IMR-90 (cell line): ENCODE results near the gene MAMLD1. TPM values are rescaled to one million over a fixed set of nuclear protein-coding genes. Genes with fewer than 3 reads are reported as not detected.

Experiments used
- ATAC-seq: fragments of 200-7000 bp; cut with Tn5 transposase; 2 replicates; pipeline ENCODE4 v1.9.1; 2020; ENCODE audit warnings: low read depth, mild to moderate bottlenecking, moderate library complexity
- BruUV-seq: library from RNA; stranded (reverse); fragments of 400-500 nt; replicated peaks from 2 replicates; lab custom pipeline; 2021; lab: Mats Ljungman, UMichigan
- CTCF ChIA-PET: fragments of 300-600 bp; formaldehyde crosslinking; extraction: SDS; loops from one replicate; lab custom pipeline; 2021; ENCODE audit warnings: antibody characterized with exemption; lab: Yijun Ruan, JAX
- POLR2A ChIA-PET: fragments of 300-600 bp; sonication (Branson Sonifier 250); formaldehyde crosslinking; loops from one replicate; lab custom pipeline; 2022; ENCODE audit warnings: antibody characterized with exemption; ENCODE audit not compliant: unreplicated experiment; lab: Charles Lee
- DNase-seq: peaks from one replicate; pipeline ENCODE4 v3.0.0; 2013
- H2AFZ ChIP-seq: replicated peaks from 2 replicates; pipeline ENCODE3; 2013; ENCODE audit warnings: low read length, mild to moderate bottlenecking; ENCODE audit not compliant: poor library complexity
- H2AK5ac ChIP-seq: 2 replicates; pipeline ENCODE4 v1.6.1; 2013; ENCODE audit warnings: low read depth, low read length, inconsistent platforms
- H2AK9ac ChIP-seq: replicated peaks from 2 replicates; pipeline ENCODE3; 2013; ENCODE audit warnings: mild to moderate bottlenecking, low read depth, low read length, moderate library complexity; ENCODE audit not compliant: poor library complexity
- H2BK120ac ChIP-seq: 2 replicates; pipeline ENCODE4 v1.6.1; 2013; ENCODE audit warnings: low read depth, low read length, inconsistent platforms
- H2BK15ac ChIP-seq: 3 replicates; pipeline ENCODE4 v1.6.1; 2013; ENCODE audit warnings: low read depth, low read length, inconsistent platforms
- H2BK20ac ChIP-seq: 2 replicates; pipeline ENCODE4 v1.6.1; 2013; ENCODE audit warnings: low read depth, mild to moderate bottlenecking, inconsistent platforms, low read length, moderate library complexity
- H2BK5ac ChIP-seq: 2 replicates; pipeline ENCODE4 v1.6.1; 2013; ENCODE audit warnings: mild to moderate bottlenecking, low read depth, low read length, inconsistent platforms; ENCODE audit not compliant: poor library complexity, severe bottlenecking
- H3K14ac ChIP-seq: replicated peaks from 2 replicates; pipeline ENCODE4 v1.6.1; 2013; ENCODE audit warnings: low read depth, low read length, inconsistent platforms
- H3K18ac ChIP-seq: 2 replicates; pipeline ENCODE4 v1.6.1; 2013; ENCODE audit warnings: low read depth, low read length, control low read depth
- H3K23ac ChIP-seq: 2 replicates; pipeline ENCODE4 v1.6.1; 2013; ENCODE audit warnings: low read depth, low read length, inconsistent platforms
- H3K27ac ChIP-seq: 2 replicates; pipeline ENCODE4 v1.5.1; 2013; ENCODE audit warnings: mild to moderate bottlenecking, control low read depth, low read length; ENCODE audit not compliant: insufficient read depth
- H3K27me3 ChIP-seq: 2 replicates; pipeline ENCODE4 v1.6.1; 2013; ENCODE audit warnings: low read length; ENCODE audit not compliant: control insufficient read depth, insufficient read depth
- H3K36me3 ChIP-seq: 2 replicates; pipeline ENCODE4 v1.6.1; 2013; ENCODE audit warnings: low read length, mixed read lengths; ENCODE audit not compliant: control insufficient read depth, insufficient read depth
- H3K4ac ChIP-seq: 2 replicates; pipeline ENCODE4 v1.6.1; 2013; ENCODE audit warnings: low read depth, low read length, inconsistent platforms
- H3K4me1 ChIP-seq: 2 replicates; pipeline ENCODE4 v1.6.1; 2013; ENCODE audit warnings: low read length, mixed read lengths; ENCODE audit not compliant: control insufficient read depth, insufficient read depth
- H3K4me2 ChIP-seq: 2 replicates; pipeline ENCODE4 v1.6.1; 2013; ENCODE audit warnings: low read depth, mild to moderate bottlenecking, control low read depth, low read length, moderate library complexity
- H3K4me3 ChIP-seq: 2 replicates; pipeline ENCODE4 v1.5.1; 2013; ENCODE audit warnings: low read depth, mild to moderate bottlenecking, control low read depth, low read length, moderate library complexity; ENCODE audit not compliant: insufficient read depth
- H3K56ac ChIP-seq: 2 replicates; pipeline ENCODE4 v1.6.1; 2013; ENCODE audit warnings: low read length, inconsistent platforms; ENCODE audit not compliant: insufficient read depth; ENCODE audit errors: extremely low read depth
- H3K79me1 ChIP-seq, 2 experiments: 2 replicates each; pipeline ENCODE4 v1.6.1; 2013; ENCODE audit warnings: low read length in 2 of 2, inconsistent platforms in 1 of 2, low read depth in 1 of 2
- H3K9ac ChIP-seq: 2 replicates; pipeline ENCODE4 v1.6.1; 2013; ENCODE audit warnings: low read depth, low read length, control low read depth
- H3K9me1 ChIP-seq: 2 replicates; pipeline ENCODE4 v1.6.1; 2013; ENCODE audit warnings: low read length, inconsistent platforms; ENCODE audit not compliant: insufficient read depth
- H3K9me3 ChIP-seq: 2 replicates; pipeline ENCODE4 v1.6.1; 2013; ENCODE audit warnings: low read length; ENCODE audit not compliant: control insufficient read depth, insufficient read depth
- H4K20me1 ChIP-seq: 2 replicates; pipeline ENCODE4 v1.6.1; 2013; ENCODE audit warnings: low read length, inconsistent platforms; ENCODE audit not compliant: insufficient read depth
- H4K5ac ChIP-seq: 2 replicates; pipeline ENCODE4 v1.6.1; 2013; ENCODE audit warnings: mild to moderate bottlenecking, low read depth, low read length, control low read depth
- H4K8ac ChIP-seq, 2 experiments: 2 replicates each; pipeline ENCODE4 v1.6.1; 2013; ENCODE audit warnings: low read depth in 2 of 2, low read length in 2 of 2, control low read depth in 1 of 2, inconsistent platforms in 1 of 2
- H4K91ac ChIP-seq: 2 replicates; pipeline ENCODE4 v1.6.1; 2013; ENCODE audit warnings: low read depth, low read length, inconsistent platforms; ENCODE audit not compliant: insufficient read depth
- BHLHE40 ChIP-seq: fragments of 150-350 bp; IDR thresholded peaks from 2 replicates; pipeline ENCODE4 v1.6.1; 2016; ENCODE audit warnings: mild to moderate bottlenecking, low read depth, low read length
- CEBPB ChIP-seq: IDR thresholded peaks from 2 replicates; pipeline ENCODE4 v1.6.1; 2012; ENCODE audit warnings: low read depth, low read length, improper control_type of control experiment
- CTCF ChIP-seq: conservative IDR thresholded peaks from 2 replicates; pipeline ENCODE4 v1.5.1; 2012; ENCODE audit warnings: mild to moderate bottlenecking, low read depth, low read length, improper control_type of control experiment
- ELK1 ChIP-seq: fragments of 150-350 bp; IDR thresholded peaks from 2 replicates; pipeline ENCODE4 v1.6.1; 2016; ENCODE audit warnings: low read depth, mild to moderate bottlenecking, low read length, moderate library complexity, borderline replicate concordance
- FOS ChIP-seq: fragments of 150-350 bp; IDR thresholded peaks from 2 replicates; pipeline ENCODE4 v1.6.1; 2016; ENCODE audit warnings: low read depth, low read length
- MAFK ChIP-seq: IDR thresholded peaks from 2 replicates; pipeline ENCODE4 v1.6.1; 2012; ENCODE audit warnings: low read depth, low read length, improper control_type of control experiment
- MAZ ChIP-seq: IDR thresholded peaks from 2 replicates; pipeline ENCODE4 v1.6.1; 2012; ENCODE audit warnings: low read depth, mild to moderate bottlenecking, low read length, improper control_type of control experiment, moderate library complexity, borderline replicate concordance
- MXI1 ChIP-seq: IDR thresholded peaks from 2 replicates; pipeline ENCODE4 v1.6.1; 2012; ENCODE audit warnings: low read depth, mild to moderate bottlenecking, low read length, moderate library complexity, borderline replicate concordance
- NFE2L2 ChIP-seq: fragments of 150-350 bp; IDR thresholded peaks from 2 replicates; pipeline ENCODE4 v1.6.1; 2016; ENCODE audit warnings: low read depth, mild to moderate bottlenecking, low read length
- POLR2A ChIP-seq: IDR thresholded peaks from 2 replicates; pipeline ENCODE4 v1.6.1; 2012; ENCODE audit warnings: mild to moderate bottlenecking, low read depth, low read length
- RCOR1 ChIP-seq: IDR thresholded peaks from 2 replicates; pipeline ENCODE4 v1.6.1; 2012; ENCODE audit warnings: mild to moderate bottlenecking, low read length, improper control_type of control experiment; ENCODE audit not compliant: insufficient replicate concordance
- RFX5 ChIP-seq: IDR thresholded peaks from 2 replicates; pipeline ENCODE4 v1.8.0; 2012; ENCODE audit warnings: low read depth, mild to moderate bottlenecking, low read length, moderate library complexity
- SMC3 ChIP-seq: fragments of 150-350 bp; IDR thresholded peaks from 2 replicates; pipeline ENCODE4 v1.6.1; 2016; ENCODE audit warnings: low read depth, mild to moderate bottlenecking, antibody characterized with exemption, low read length, moderate library complexity
- WGBS, 2 experiments: methylation state at CpG; one replicate each; pipeline versions ENCODE4 v1.1.5 to v1.1.7; 2013; ENCODE audit warnings: missing lambda C conversion rate in 2 of 2; ENCODE audit not compliant: insufficient read length in 1 of 2; ENCODE audit errors: extremely low coverage in 2 of 2; 5-methylcytosine and 5-hydroxymethylcytosine counted together
- dilution Hi-C: fragments of 300-500 bp; cut with HindIII; formaldehyde crosslinking; loops from one replicate; pipeline ENCODE4 v1.14.3; 2018; ENCODE audit warnings: low sequenced_read_pairs; ENCODE audit not compliant: unreplicated experiment
- in situ Hi-C: fragments of 300-500 bp; cut with MboI; formaldehyde crosslinking; loops from 3 replicates; pipeline ENCODE4 v1.14.3; 2019; ENCODE audit warnings: low sequenced_read_pairs, inconsistent platforms, mixed read lengths
- intact Hi-C: fragments of 100-400 bp; cut with micrococcal nuclease; formaldehyde crosslinking; loops from 2 replicates; pipeline ENCODE4 v1.10.0; 2022
- polyA plus RNA-seq, 3 experiments: library from polyadenylated mRNA; depleted of rRNA; stranded (reverse); fragments of >200 nt; gene quantifications; 2 replicates each; pipeline ENCODE4 v1.2.3, GENCODE V29; 2012; ENCODE audit warnings: low replicate concordance in 1 of 3
- total RNA-seq: library from RNA; depleted of rRNA; stranded (reverse); fragments of >200 nt; gene quantifications from 2 replicates; pipeline ENCODE4 v1.2.3, GENCODE V29; 2012
- TF ChIP-seq, protein P1 (sequence below): fragments of 150-350 bp; IDR thresholded peaks from 2 replicates; pipeline ENCODE4 v1.6.1; 2017; ENCODE audit warnings: mild to moderate bottlenecking, antibody characterized with exemption, low read length, low read depth

Gene MAMLD1
- total and polyA plus RNA-seq, 2 of the 4 experiments (the other 2 are of a cell fraction): 1.4 to 11.0 TPM

GRCh38 chrX:150372756-150373155, 9.6 kb downstream of the MAMLD1 start:
- Histone ChIP-seq H3K56ac (no peak overlapping the region), H3K36me3 (no peaks in the 10 kb centered on the region), H4K20me1 (peaks cover 3% of the 10 kb centered on the region), H3K27ac (no peak overlapping the region), H2BK5ac (no peak overlapping the region), H4K91ac (no peak overlapping the region), H4K5ac (no peak overlapping the region), H2BK15ac (no peak overlapping the region), H2AK5ac (no peak overlapping the region), H3K14ac (no peak overlapping the region), H3K27me3 (no peaks in the 10 kb centered on the region), H3K79me1 (peaks cover 12 to 42% of the 10 kb centered on the region in 2 experiments; a peak in 3 of 4 replicates), H2AK9ac (no peak overlapping the region), H2BK20ac (no peak overlapping the region), H3K18ac (no peak overlapping the region), H2AFZ (no peak overlapping the region), H3K4me2 (no peak overlapping the region), H4K8ac (no peak overlapping the region), H2BK120ac (no peak overlapping the region), H3K4me1 (no peaks in the 10 kb centered on the region), H3K9ac (no peak overlapping the region), H3K23ac (no peak overlapping the region), H3K9me1 (no peaks in the 10 kb centered on the region; the same call in 1 of the 2 replicates), H3K4ac (no peak overlapping the region), H3K4me3 (no peak overlapping the region), H3K9me3 (no peaks in the 10 kb centered on the region)
- ChIA-PET CTCF (no interaction called here), POLR2A (no interaction called here)
- in situ Hi-C loops: loop anchor here (25.0 kb wide), 2 partner anchors 340 to 410 kb away; no protein-coding TSS in a partner anchor
- intact Hi-C loops: no loop called here
- WGBS, 2 experiments: 60% methylated on average over 1 of the region's 6 CpGs; no CpG with 5 or more reads in 1 of the 2 experiments
- no TSS peak for BruUV-seq
- dilution Hi-C loops: no loop called here
- TF ChIP-seq MAZ (no peak), NFE2L2 (no peak), CEBPB (no peak), RCOR1 (no peak), MAFK (no peak), RFX5 (no peak), CTCF (no peak), FOS (no peak), MXI1 (no peak), BHLHE40 (no peak), ELK1 (no peak), SMC3 (no peak), POLR2A (no peak)
- TF ChIP-seq, protein P1, sequence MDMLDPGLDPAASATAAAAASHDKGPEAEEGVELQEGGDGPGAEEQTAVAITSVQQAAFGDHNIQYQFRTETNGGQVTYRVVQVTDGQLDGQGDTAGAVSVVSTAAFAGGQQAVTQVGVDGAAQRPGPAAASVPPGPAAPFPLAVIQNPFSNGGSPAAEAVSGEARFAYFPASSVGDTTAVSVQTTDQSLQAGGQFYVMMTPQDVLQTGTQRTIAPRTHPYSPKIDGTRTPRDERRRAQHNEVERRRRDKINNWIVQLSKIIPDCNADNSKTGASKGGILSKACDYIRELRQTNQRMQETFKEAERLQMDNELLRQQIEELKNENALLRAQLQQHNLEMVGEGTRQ: no peak
- DNase-seq: no peak
- no peak for ATAC-seq
